Loucy (cell line): ENCODE results near the gene TSLP.

Experiments used
- EZH2phosphoT487 ChIP-seq: fragments of 200-600 bp; IDR thresholded peaks from 2 replicates; pipeline ENCODE4 v1.6.1; 2018; ENCODE audit warnings: antibody characterized with exemption, mild to moderate bottlenecking, moderate library complexity, borderline replicate concordance
- TF ChIP-seq, protein P1 (sequence below): fragments of 200-600 bp; sonication (generic); conservative IDR thresholded peaks from 2 replicates; pipeline ENCODE4 v1.5.1; 2014; ENCODE audit warnings: mild to moderate bottlenecking, antibody characterized with exemption, low read length

DNA sequence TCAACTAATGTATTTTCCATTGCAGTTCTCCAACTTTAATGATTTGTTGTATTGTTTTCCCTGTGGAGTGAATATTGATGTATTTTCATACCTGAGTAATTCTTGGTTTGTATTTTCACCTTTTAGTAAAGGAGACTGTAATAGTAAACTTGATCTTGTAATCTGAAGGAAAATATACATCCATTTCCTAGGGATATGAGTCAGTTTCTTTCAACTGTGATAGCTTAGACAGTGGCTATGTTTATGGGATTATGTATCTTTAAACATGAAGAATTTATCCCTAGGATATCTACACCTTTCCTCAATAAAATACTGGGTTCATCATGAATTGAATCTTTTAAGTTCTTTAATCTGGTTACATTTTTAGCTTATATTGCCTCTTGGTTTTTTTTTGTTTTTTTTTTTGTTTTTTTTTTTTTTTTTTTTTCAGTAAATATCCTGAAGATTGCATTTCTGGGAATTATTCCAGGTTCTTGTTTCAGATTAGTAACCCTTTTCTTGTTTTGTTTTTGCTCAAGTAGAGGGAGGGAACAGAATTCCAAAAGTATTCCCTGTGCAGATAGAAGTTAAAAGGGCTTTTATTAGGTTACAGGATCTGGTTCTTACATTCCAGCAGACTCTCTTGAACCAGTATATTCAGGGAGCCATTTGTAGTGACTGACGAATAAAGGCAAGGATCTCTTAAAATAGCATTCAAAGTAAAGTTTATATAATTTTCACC lies 27.7 kb downstream of the TSLP start:
- no peak for TF ChIP-seq EZH2phosphoT487
- TF ChIP-seq, protein P1, sequence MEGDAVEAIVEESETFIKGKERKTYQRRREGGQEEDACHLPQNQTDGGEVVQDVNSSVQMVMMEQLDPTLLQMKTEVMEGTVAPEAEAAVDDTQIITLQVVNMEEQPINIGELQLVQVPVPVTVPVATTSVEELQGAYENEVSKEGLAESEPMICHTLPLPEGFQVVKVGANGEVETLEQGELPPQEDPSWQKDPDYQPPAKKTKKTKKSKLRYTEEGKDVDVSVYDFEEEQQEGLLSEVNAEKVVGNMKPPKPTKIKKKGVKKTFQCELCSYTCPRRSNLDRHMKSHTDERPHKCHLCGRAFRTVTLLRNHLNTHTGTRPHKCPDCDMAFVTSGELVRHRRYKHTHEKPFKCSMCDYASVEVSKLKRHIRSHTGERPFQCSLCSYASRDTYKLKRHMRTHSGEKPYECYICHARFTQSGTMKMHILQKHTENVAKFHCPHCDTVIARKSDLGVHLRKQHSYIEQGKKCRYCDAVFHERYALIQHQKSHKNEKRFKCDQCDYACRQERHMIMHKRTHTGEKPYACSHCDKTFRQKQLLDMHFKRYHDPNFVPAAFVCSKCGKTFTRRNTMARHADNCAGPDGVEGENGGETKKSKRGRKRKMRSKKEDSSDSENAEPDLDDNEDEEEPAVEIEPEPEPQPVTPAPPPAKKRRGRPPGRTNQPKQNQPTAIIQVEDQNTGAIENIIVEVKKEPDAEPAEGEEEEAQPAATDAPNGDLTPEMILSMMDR, result no peak
